ENCODE measurements around the gene PTPRK. TPM values are rescaled to one million over a fixed set of nuclear protein-coding genes. Genes with fewer than 3 reads are reported as not detected.

The PTPRK gene
- polyA plus RNA-seq, 1 donor (not counting 4 experiments of a cell fraction or from before 2014, with no cell fraction given): 52.7 TPM

DNA sequence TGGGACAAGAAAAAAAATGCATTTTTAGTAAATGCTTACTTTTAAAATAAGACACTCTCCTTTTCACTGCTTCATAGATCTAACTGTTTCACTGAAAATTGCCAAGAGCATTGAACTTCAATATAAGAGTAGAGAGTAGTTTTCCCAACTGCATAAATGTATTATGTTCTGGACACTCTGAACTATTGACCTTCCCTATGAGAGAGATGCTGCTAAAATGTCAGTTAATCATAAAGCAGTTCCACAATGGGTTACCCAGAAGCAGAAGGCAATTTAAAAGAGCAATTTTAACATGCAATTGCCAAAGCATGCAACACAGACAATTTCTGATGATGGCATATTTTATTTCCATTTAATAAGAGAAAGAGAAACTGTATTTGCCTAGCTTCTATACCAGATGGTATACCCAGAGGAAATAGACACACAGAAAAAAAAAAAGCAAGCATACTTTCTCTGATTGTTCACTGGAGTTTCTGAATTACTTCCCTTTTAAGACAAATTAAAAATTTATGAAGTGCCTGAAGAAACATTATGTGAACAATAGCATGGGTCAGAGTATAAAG lies 340.4 kb downstream of the PTPRK start:
- Histone ChIP-seq H3K9ac (ENCODE audit: control insufficient read depth, extremely low read depth, insufficient read depth, low read length) (no peak overlapping the region), H3K79me2 (ENCODE audit: control insufficient read depth, insufficient read depth, low read length) (no peaks in the 10 kb centered on the region), H3K9me3 (ENCODE audit: control insufficient read depth, low read depth, low read length) (no peaks in the 10 kb centered on the region), H3K27me3 (ENCODE audit: control insufficient read depth, extremely low read depth, insufficient read depth, low read length) (no peaks in the 10 kb centered on the region), H3K9me1 (ENCODE audit: control insufficient read depth, extremely low read depth, insufficient read depth, low read length) (no peaks in the 10 kb centered on the region), H3K4me3 (ENCODE audit: control insufficient read depth in 2 of 3, extremely low read depth in 1 of 3, insufficient read depth in 2 of 3, low read depth in 1 of 3, low read length in 3 of 3) (no peak overlapping the region), H3K27ac (ENCODE audit: control insufficient read depth, insufficient read depth, low read length) (no peak overlapping the region), H3K36me3 (ENCODE audit: control insufficient read depth in 2 of 2, extremely low read depth in 1 of 2, insufficient read depth in 2 of 2, low read length in 2 of 2) (peaks cover 2 to 10% of the 10 kb centered on the region in 2 experiments), H4K20me1 (ENCODE audit: control insufficient read depth, extremely low read depth, insufficient read depth, low read length) (no peaks in the 10 kb centered on the region), H3K4me1 (ENCODE audit: control insufficient read depth, extremely low read depth, insufficient read depth, low read length) (no peaks in the 10 kb centered on the region), H2AFZ (ENCODE audit: control insufficient read depth, low read length) (no peak overlapping the region), H3K4me2 (ENCODE audit: control insufficient read depth, extremely low read depth, insufficient read depth, low read depth, low read length) (no peak overlapping the region)
- dilution Hi-C loops (cut with MboI; ENCODE audit: extremely low pct_ligation_motif_present, low sequenced_read_pairs): no loop called here
- DNase-seq (ENCODE audit: low read depth, low spot score): no peak
- TF ChIP-seq EZH2 (IDR thresholded peaks at IDR 0.05; ENCODE audit: low read length): no peak
- TF ChIP-seq CTCF (optimal IDR thresholded peaks at IDR 0.05 in 1 of 3, IDR thresholded peaks at IDR 0.05 in 1 of 3, conservative IDR thresholded peaks at IDR 0.05 in 1 of 3; ENCODE audit: extremely low read depth in 1 of 3, insufficient read depth in 2 of 3, low read length in 3 of 3): no peak
- FAIRE-seq: no peak

- Histone ChIP-seq H3K27me3 (ENCODE audit: control insufficient read depth, extremely low read depth, insufficient read depth, low read length) (no peaks in the 10 kb centered on the region), H3K27ac (ENCODE audit: control insufficient read depth, insufficient read depth, low read length) (no peak overlapping the region), H3K9me3 (ENCODE audit: control insufficient read depth, low read depth, low read length) (no peaks in the 10 kb centered on the region), H3K4me3 (ENCODE audit: control insufficient read depth in 2 of 3, extremely low read depth in 1 of 3, insufficient read depth in 2 of 3, low read depth in 1 of 3, low read length in 3 of 3) (no peak overlapping the region), H3K9ac (ENCODE audit: control insufficient read depth, extremely low read depth, insufficient read depth, low read length) (no peak overlapping the region), H3K36me3 (ENCODE audit: control insufficient read depth in 2 of 2, extremely low read depth in 1 of 2, insufficient read depth in 2 of 2, low read length in 2 of 2) (no peaks in the 10 kb centered on the region), H3K4me1 (ENCODE audit: control insufficient read depth, extremely low read depth, insufficient read depth, low read length) (peaks cover 14% of the 10 kb centered on the region), H3K79me2 (ENCODE audit: control insufficient read depth, insufficient read depth, low read length) (peaks cover 1% of the 10 kb centered on the region), H3K4me2 (ENCODE audit: control insufficient read depth, extremely low read depth, insufficient read depth, low read depth, low read length) (no peak overlapping the region), H4K20me1 (ENCODE audit: control insufficient read depth, extremely low read depth, insufficient read depth, low read length) (no peaks in the 10 kb centered on the region), H3K9me1 (ENCODE audit: control insufficient read depth, extremely low read depth, insufficient read depth, low read length) (no peaks in the 10 kb centered on the region), H2AFZ (ENCODE audit: control insufficient read depth, low read length) (no peak overlapping the region)
- no peak for TF ChIP-seq EZH2 (IDR thresholded peaks at IDR 0.05; ENCODE audit: low read length)
- no peak for TF ChIP-seq CTCF (optimal IDR thresholded peaks at IDR 0.05 in 1 of 3, IDR thresholded peaks at IDR 0.05 in 1 of 3, conservative IDR thresholded peaks at IDR 0.05 in 1 of 3; ENCODE audit: extremely low read depth in 1 of 3, insufficient read depth in 2 of 3, low read length in 3 of 3)
- dilution Hi-C loops (cut with MboI; ENCODE audit: extremely low pct_ligation_motif_present, low sequenced_read_pairs): no loop called here
- DNase-seq (ENCODE audit: low read depth, low spot score): no peak
- FAIRE-seq: no peak
Measured at GRCh38 chr6:128174724-128175123, 345.7 kb downstream of the PTPRK start.

Measured in keratinocyte (primary cell).